Stimulated activated CD8-positive, alpha-beta memory T cell treated with anti-CD3 and anti-CD28 coated beads, Interleukin-15, amount 100 ng/mL, for 24 hours (primary cell): ENCODE results near the gene EED.

ENCODE experiments used
- DNase-seq: peaks from one replicate; pipeline ENCODE4 v3.0.0-alpha.2; 2020; ENCODE audit warnings: low read depth

Gene EED

GRCh38 chr11:86244522-86245368, at the start of gene EED:
EED (plus strand) TSS chr11:86244753; CDS start chr11:86245230, 477 bp downstream.
- peak; percentile 83 for DNase-seq

GRCh38 chr11:86194998-86195397, 49.6 kb upstream of the EED start:
- no peak for DNase-seq

- DNase-seq: no peak
Observed at GRCh38 chr11:86196085-86196696, 48.4 kb upstream of the EED start.

- DNase-seq: no peak
Observed at GRCh38 chr11:86196913-86197312, 47.6 kb upstream of the EED start.

GRCh38 chr11:86197448-86197847, 47.1 kb upstream of the EED start:
- DNase-seq: no peak

- no peak for DNase-seq
Observed at GRCh38 chr11:86198139-86198538, 46.4 kb upstream of the EED start.

GRCh38 chr11:86199354-86199753, 45.2 kb upstream of the EED start:
- no peak for DNase-seq

- DNase-seq: no peak
Observed at GRCh38 chr11:86201371-86201884, 43.1 kb upstream of the EED start.

- DNase-seq: no peak
Observed at GRCh38 chr11:86202013-86202336, 42.6 kb upstream of the EED start.

GRCh38 chr11:86204356-86204755, 40.2 kb upstream of the EED start:
- DNase-seq: no peak

- no peak for DNase-seq
Observed at GRCh38 chr11:86205421-86206336, 38.9 kb upstream of the EED start.

GRCh38 chr11:86206337-86206695, 38.2 kb upstream of the EED start:
- no peak for DNase-seq

- DNase-seq: no peak
Observed at GRCh38 chr11:86207413-86207812, 37.1 kb upstream of the EED start.

- DNase-seq: no peak
Observed at GRCh38 chr11:86208572-86208971, 36.0 kb upstream of the EED start.

- no peak for DNase-seq
Observed at GRCh38 chr11:86209806-86210657, 34.5 kb upstream of the EED start.

- DNase-seq: no peak
Observed at GRCh38 chr11:86210898-86211297, 33.7 kb upstream of the EED start.

- DNase-seq: no peak
Observed at GRCh38 chr11:86211619-86212018, 32.9 kb upstream of the EED start.

GRCh38 chr11:86212019-86212611, 32.4 kb upstream of the EED start:
- DNase-seq: no peak

- DNase-seq: peak; percentile 31
Observed at GRCh38 chr11:86214710-86215109, 29.8 kb upstream of the EED start.

GRCh38 chr11:86218125-86219084, 26.1 kb upstream of the EED start:
- no peak for DNase-seq
